Raji (cell line): ENCODE data around the gene MACROH2A2.

Experiments used
- POLR2A ChIP-seq: IDR thresholded peaks from 2 replicates; pipeline ENCODE4 v1.6.1; 2011; ENCODE audit warnings: low read depth, low read length, control low read depth; ENCODE audit not compliant: insufficient read depth

The MACROH2A2 gene

DNA sequence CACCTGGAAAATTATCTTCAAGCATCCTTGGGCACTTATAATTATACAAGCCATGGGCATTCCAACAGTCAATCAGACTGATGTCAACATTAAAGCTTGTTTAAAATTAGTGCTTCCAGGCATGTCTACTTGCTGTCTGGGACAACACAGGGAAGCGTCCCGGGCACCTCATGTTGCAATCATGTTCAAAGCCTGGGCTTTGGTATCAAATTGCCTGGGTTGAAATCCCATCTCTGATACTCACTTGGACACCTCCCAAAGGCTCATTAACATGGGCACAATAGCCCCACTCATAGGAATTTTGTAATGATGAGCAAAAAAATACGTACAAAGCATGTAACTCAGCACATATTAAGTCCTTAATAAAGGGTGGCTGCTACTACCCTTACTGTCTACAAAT lies 65.5 kb downstream of the MACROH2A2 start:
- no peak for TF ChIP-seq POLR2A

- TF ChIP-seq POLR2A = no peak
Observed at GRCh38 chr10:70119197-70119596, 66.6 kb downstream of the MACROH2A2 start.

- TF ChIP-seq POLR2A = no peak
Observed at GRCh38 chr10:70119623-70120022, 67.0 kb downstream of the MACROH2A2 start.

- TF ChIP-seq POLR2A = no peak
Observed at GRCh38 chr10:70120417-70120816, 67.8 kb downstream of the MACROH2A2 start.

DNA sequence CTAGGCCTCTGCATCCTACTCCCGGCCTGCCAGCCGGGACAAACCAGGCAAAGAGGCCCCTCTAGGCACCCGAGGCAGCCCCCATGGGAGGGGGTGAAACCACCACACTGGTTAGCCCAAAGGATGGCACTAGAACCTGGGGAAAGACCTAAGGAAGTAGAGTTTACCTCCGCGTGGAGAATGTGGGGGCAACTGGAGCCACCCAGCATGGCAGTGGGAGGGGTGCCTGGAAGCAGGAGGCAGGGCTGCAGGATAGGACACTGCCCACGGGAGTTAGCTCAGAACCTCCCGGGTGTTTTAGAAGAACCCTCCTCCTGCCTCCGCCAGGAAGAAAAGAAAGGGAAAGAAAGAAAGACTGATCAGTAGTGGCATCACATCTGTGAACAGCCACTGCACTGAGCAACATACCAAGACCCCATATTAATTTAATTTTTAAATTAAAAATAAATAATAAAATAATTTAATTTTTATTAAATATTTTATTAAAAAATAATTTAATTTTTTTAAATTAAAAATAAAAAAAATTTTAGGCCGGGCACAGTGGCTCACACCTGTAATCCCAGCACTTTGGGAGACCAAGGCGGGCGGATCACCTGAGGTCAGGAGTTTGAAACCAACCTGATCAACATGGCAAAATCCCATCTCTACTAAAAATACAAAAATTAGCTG lies 68.8 kb downstream of the MACROH2A2 start:
- TF ChIP-seq POLR2A = no peak

GRCh38 chr10:70122742-70123141 lies 70.1 kb downstream of the MACROH2A2 start:
- no peak for TF ChIP-seq POLR2A

- no peak for TF ChIP-seq POLR2A
Observed at GRCh38 chr10:70123817-70124216, 71.2 kb downstream of the MACROH2A2 start.

GRCh38 chr10:70124415-70124814 lies 71.8 kb downstream of the MACROH2A2 start:
- TF ChIP-seq POLR2A = no peak

DNA sequence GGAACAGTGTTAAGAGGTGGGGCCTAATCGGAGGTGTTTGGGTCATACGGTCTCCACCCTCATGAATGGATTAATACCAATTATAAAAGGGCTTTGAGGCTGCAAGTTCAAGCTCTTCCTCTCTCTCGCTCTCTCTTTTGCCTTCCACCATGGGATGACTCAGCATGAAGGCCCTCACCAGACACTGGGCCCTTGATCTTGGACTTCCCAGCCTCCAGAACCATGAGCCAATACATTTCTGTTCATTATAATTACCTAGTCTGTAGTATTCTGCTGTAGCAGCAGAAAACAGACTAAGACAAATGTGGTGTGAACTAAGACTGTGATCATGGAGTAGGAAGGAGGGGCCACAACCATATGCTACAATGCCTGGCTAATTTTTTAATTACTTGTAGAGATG lies 72.3 kb downstream of the MACROH2A2 start:
- TF ChIP-seq POLR2A = no peak

DNA sequence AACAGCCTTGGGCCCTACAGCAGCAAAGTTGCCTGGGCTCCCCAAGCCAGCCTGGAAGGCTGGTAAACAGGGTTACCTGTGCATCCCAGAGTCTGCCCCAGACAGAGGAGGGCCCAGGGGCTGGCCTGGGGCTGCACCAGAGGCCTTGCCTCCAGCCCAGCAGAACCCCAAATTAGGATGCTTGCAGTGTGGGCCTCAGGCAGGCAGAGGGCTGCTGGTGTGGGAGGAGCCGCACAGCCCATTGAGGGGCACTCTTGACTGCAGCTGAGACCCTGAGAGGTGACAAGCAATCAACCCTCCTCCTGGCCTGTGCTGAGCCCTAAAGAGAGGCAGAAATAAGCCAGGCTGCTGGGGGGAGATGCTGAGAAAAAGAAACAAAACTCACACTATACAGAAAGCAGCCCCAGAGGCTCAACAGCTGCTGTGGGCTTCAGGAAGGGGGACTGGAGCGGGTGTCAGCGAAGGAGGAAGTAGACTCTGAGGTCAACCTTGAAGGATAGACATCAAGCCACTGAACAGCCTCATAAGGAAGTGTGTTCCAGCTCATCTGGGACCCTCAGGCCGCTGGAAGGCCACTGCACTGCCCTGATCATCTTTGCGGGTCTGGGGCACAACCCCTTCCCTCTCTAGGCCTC lies 73.4 kb downstream of the MACROH2A2 start:
- no peak for TF ChIP-seq POLR2A

- TF ChIP-seq POLR2A = no peak
Observed at GRCh38 chr10:70126700-70127395, 74.2 kb downstream of the MACROH2A2 start.

DNA sequence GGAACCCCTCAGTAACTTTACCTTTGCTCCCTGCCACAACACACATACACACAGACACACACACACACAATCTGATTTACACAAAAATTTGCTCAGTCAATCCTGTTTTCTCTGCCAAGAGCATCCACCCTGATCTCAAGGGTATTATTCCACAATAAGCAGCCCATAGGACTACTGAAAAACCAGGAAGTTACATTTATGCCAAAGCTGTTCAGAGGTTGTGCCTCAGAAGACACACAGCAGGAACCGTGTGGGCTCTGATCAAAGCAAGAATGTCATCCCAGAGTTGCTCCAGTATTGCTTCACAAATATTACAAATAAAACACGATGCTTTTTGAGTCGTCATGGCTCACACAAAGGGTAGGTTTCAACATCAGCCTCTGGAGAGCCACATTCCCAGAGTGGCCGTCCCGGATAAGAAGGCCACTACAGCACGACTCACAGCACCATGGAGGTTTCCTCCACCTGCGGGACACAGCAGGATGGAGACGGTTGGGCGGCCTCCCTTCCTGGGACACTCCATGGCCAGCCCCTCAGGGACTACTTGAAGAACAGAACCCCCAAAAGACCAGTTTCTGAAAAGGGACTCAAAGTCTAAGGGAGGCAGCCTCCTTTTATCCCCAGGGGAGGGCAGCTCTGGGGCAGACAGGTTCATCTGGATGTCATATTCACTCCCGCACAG lies 78.4 kb downstream of the MACROH2A2 start:
- TF ChIP-seq POLR2A = no peak

DNA sequence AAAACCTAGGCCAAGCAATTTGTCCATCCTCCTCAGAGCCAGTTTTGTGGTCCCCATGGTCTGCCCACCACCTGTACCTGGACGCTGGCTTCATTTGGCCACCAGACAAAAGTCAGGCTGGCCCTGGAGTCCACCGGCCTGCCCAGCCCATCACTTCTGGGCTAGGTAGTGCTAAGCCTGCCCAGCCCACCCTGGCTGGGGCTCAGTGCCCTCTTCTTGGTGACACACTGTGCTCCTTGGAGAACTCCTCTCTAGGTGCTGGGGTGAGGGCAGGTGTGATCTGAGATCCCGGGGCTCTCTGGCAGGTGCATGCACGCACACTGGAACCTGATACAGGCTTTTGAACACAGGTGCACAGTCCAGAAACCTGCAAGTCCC lies 78.9 kb downstream of the MACROH2A2 start:
- no peak for TF ChIP-seq POLR2A

GRCh38 chr10:70132098-70133029 lies 79.7 kb downstream of the MACROH2A2 start, which contains the start of gene AIFM2:
AIFM2 (minus strand) TSS chr10:70132825; CDS start chr10:70124084, 8,741 bp downstream.
- no peak for TF ChIP-seq POLR2A
